ENCODE results near the gene FUBP3.

Gene FUBP3

DNA sequence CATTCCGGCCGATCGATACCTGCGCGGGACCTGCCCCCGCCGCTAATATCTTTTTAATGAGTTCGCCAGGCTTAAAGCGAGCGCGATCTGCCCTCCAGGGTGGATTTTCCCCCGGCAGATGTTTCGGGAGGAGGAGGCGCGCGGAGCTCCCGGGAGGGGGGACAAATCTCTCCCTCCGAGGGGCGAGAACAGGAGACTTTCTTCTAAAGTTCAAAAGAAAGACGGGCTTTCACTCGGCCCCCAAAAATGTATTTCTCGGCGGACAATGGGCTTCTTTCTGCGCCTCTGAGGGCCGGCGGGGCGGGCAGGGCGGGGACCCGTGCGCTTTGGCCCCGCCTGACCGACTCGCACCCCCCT lies 80.9 kb downstream of the FUBP3 start:
- TF ChIP-seq, protein P1, sequence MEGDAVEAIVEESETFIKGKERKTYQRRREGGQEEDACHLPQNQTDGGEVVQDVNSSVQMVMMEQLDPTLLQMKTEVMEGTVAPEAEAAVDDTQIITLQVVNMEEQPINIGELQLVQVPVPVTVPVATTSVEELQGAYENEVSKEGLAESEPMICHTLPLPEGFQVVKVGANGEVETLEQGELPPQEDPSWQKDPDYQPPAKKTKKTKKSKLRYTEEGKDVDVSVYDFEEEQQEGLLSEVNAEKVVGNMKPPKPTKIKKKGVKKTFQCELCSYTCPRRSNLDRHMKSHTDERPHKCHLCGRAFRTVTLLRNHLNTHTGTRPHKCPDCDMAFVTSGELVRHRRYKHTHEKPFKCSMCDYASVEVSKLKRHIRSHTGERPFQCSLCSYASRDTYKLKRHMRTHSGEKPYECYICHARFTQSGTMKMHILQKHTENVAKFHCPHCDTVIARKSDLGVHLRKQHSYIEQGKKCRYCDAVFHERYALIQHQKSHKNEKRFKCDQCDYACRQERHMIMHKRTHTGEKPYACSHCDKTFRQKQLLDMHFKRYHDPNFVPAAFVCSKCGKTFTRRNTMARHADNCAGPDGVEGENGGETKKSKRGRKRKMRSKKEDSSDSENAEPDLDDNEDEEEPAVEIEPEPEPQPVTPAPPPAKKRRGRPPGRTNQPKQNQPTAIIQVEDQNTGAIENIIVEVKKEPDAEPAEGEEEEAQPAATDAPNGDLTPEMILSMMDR (conservative IDR thresholded peaks at IDR 0.05; ENCODE audit: control insufficient read depth, insufficient read depth, low read depth, low read length): no peak
- no peak for DNase-seq (ENCODE audit: low read depth)
- H3K4me3 ChIP-seq (ENCODE audit: control insufficient read depth, low read depth, low read length): no peak overlapping the region

DNA sequence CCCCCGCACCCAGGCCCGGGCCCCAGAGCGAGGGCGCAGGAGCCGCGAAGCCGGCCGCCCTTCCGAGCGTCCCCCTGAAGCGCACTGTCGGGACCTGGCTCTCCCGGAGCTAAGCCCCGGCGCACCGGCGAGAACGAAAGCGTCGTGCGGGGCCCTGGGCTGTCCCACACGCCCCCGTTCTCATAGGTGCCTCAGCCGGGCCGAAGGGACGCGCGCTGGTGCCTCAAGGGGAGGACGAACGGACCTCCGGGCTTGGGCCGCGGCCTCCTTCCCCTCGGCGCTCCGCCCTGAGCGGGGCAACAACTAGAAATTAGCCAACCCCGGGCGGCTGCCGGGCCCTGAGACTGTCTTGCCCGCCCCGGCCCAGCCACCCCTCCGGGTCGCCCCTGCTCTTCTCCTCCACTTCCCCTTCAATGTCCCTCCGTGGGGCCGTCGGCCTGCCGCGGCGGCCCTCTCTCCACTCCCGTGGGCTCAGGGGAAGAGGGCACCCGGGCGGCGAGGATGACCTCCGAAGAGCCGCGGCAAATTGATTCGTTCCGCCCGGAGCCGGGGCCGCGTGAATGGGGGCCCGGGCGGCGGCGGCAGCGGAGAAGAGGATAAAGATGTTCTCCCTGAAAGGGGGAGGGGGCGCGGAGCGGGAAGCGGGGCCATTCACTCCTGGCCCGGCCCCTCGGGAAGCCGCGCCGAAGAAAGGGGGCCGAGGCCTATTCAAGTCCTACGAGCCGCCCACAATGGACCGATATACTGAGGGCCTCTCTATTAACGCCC lies 81.5 kb downstream of the FUBP3 start:
- TF ChIP-seq, protein P1 (conservative IDR thresholded peaks at IDR 0.05; ENCODE audit: control insufficient read depth, insufficient read depth, low read depth, low read length): no peak
- H3K4me3 ChIP-seq (ENCODE audit: control insufficient read depth, low read depth, low read length): no peak overlapping the region
- DNase-seq (ENCODE audit: low read depth): no peak

DNA sequence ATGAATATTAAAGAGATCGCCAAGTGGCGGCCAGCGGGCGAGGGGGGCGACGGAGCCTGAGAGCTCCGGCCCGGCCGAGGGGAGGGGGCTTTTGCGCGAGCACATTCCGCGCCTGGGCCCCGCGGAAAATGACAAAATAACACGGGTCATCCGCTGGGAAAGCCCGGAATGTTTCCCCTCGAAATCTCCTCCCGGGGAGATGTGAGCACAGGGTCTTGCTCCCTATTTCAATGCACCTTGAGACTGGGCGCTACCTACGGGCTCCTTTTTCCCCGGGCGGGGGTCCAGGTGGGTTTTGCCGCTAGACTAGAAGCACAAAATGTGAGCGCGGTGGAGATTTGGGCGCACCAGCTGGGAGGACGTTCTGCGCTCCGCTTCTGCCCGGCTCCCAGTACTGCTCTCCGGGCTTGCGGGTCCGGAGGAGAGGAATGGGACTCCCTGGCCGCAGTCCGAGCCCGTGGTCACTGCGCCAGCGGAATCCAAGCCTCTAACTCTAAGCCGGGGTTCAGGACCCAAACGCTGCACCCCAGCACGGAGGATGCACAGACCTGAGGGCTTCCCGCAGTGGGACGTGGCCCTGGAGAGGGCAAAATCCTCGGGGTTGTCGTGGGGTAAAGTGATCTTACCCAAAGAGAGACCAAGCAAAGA lies 82.2 kb downstream of the FUBP3 start:
- TF ChIP-seq, protein P1 (conservative IDR thresholded peaks at IDR 0.05; ENCODE audit: control insufficient read depth, insufficient read depth, low read depth, low read length): no peak
- H3K4me3 ChIP-seq (ENCODE audit: control insufficient read depth, low read depth, low read length): no peak overlapping the region

DNA sequence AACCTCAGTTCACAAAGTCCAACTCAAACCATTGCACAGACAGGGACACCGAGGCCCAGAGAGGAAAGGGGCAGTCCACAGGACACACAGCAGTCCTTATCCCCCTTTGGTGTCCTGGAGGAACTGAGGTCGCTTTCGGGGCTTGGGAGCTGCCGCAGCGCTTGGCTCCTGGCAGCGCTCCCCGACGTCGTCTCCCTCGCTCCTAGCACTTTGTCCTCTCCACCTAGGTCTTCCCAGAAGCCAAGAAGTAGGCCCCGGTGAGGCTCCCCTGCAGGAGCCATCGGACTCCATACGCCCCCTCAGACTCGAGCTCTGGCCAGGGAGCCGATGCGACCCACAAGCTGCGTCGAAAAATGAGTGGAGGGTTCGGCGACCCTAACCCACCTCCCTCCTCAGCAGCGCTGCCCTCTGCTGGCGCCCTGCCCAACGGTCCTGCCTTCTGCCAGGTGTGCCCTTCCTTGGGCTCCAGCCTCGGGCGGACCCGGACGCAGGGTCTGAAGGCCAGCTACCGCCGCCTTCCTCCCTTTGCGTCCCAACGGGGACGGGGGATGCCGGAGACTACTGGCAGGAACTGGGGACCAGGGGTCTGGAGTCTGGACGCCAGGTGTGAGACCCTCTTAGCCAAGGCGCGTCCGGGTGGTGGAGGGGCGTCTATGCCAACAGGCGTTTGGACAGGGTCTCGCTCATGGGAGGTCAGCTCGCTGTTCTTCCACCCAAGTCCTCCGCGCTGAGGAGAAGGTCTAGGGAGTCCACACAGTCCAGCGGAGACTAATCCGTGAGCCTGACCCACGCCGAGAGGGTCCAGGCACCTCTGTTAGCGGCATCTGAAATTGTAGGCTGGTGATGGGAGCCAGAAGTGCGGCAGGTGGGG lies 83.0 kb downstream of the FUBP3 start:
- no peak for DNase-seq (ENCODE audit: low read depth)
- no peak overlapping the region for H3K4me3 ChIP-seq (ENCODE audit: control insufficient read depth, low read depth, low read length)
- TF ChIP-seq, protein P1 (conservative IDR thresholded peaks at IDR 0.05; ENCODE audit: control insufficient read depth, insufficient read depth, low read depth, low read length): no peak

More for the DNA sequence above, 82.2 kb downstream of the FUBP3 start:
- DNase-seq (ENCODE audit: low read depth): no peak

DNA sequence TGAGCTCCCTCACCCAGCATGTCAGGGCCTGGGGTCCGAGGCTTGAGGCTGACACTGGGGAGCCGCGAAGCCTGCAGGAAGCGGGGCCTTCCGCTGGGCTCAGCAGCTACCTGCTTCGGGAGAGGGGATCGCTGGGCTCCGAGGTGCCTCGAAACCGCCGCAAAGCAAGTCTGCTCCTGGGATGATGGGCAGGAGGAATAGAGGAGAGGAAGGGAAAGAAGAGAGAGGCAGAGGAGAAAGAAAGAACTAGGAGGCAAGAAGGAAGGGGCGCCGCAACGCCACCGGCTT lies 83.5 kb downstream of the FUBP3 start:
- TF ChIP-seq, protein P1 (conservative IDR thresholded peaks at IDR 0.05; ENCODE audit: control insufficient read depth, insufficient read depth, low read depth, low read length): no peak
- H3K4me3 ChIP-seq (ENCODE audit: control insufficient read depth, low read depth, low read length): no peak overlapping the region
- DNase-seq (ENCODE audit: low read depth): no peak

DNA sequence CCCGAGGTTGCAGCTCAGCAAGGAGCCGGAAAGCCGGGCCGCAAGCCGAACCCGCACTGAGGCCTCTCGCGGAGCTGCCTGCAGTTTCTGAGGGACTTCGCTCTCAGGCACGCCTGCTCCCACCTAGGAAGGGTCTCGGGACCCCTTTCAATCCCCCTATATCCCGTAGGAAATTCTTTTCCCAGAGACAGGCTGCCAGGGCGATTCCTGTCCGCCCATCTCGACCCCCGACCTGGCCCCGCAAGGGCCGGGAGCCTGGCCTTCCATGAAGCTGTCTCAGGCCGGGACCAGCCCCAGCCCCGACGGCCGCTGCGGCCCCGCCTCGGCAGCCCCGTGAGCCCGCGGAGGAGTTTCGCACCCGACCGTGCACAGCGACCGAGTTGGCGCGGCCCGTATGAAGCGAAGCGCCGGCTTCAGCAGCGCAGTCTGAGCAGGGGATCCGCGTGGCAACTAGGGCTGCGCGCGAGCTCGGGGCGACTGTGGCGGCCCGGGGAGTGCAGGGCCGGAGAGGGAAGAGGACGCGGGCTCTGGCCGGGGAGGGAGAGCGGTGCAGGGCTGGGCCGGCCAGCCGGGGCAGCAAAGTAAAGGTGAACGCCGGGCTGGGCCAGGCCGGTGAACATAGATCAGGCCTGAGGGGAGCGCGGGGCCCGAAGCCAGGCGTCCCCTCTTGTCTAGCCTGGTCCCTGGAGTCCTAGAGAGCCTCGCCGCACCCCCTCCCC lies 84.0 kb downstream of the FUBP3 start:
- no peak for DNase-seq (ENCODE audit: low read depth)
- TF ChIP-seq, protein P1 (conservative IDR thresholded peaks at IDR 0.05; ENCODE audit: control insufficient read depth, insufficient read depth, low read depth, low read length): no peak
- H3K4me3 ChIP-seq (ENCODE audit: control insufficient read depth, low read depth, low read length): no peak overlapping the region
